K562 (cell line): ENCODE measurements around the gene FAM50A. TPM values are rescaled to one million over a fixed set of nuclear protein-coding genes. Genes with fewer than 3 reads are reported as not detected.

ENCODE experiments used
- ADNP ChIP-seq: fragments of 200-800 bp; sonication (Bioruptor generic); IDR thresholded peaks from 2 replicates; pipeline ENCODE4 v1.6.1; 2016; ENCODE audit warnings: missing genetic modification characterization, missing compliant biosample characterization
- BCL6 ChIP-seq: fragments of 250-450 bp; sonication (Bioruptor Pico); IDR thresholded peaks from 2 replicates; pipeline ENCODE4 v1.4.0; 2020
- BRD4 ChIP-seq: fragments of 200-600 bp; sonication (generic); IDR thresholded peaks from 2 replicates; pipeline ENCODE4 v1.6.1; 2017; ENCODE audit warnings: inconsistent platforms
- CC2D1A ChIP-seq: fragments of 450-650 bp; IDR thresholded peaks from 2 replicates; pipeline ENCODE4 v1.6.1; 2017; ENCODE audit warnings: mild to moderate bottlenecking
- ELF4 ChIP-seq: fragments of 450-650 bp; formaldehyde crosslinking; IDR thresholded peaks from 2 replicates; pipeline ENCODE4 v1.4.0; 2022; ENCODE audit warnings: missing genetic modification characterization
- HCFC1 ChIP-seq: IDR thresholded peaks from 2 replicates; pipeline ENCODE4 v1.6.1; 2012; ENCODE audit warnings: low read depth, low read length, improper control_type of control experiment
- HNRNPH1 ChIP-seq: fragments of 200-400 bp; formaldehyde crosslinking; optimal IDR thresholded peaks from 2 replicates; pipeline ENCODE3; 2017; ENCODE audit warnings: low read depth, mild to moderate bottlenecking, low read length, moderate library complexity
- MLLT1 ChIP-seq, 2 experiments: fragments of 450-650 bp; IDR thresholded peaks; 2 replicates each; pipeline ENCODE4 v1.6.1; 2016
- MYC ChIP-seq, 2 experiments: fragments of 250-450 bp in 1 of 2; sonication (Bioruptor Pico) in 1 of 2; IDR thresholded peaks; 2 replicates each; pipeline versions ENCODE4 v1.5.1 to v1.6.1; 2012 to 2021; ENCODE audit warnings: low read depth in 2 of 2, borderline replicate concordance in 1 of 2, improper control_type of control experiment in 1 of 2, low read length in 1 of 2, mild to moderate bottlenecking in 1 of 2, moderate library complexity in 1 of 2
- NCOA1 ChIP-seq: fragments of 450-650 bp; IDR thresholded peaks from 2 replicates; pipeline ENCODE4 v1.6.1; 2016; ENCODE audit warnings: low read depth
- NELFE ChIP-seq: IDR thresholded peaks from 2 replicates; pipeline ENCODE4 v1.6.1; 2011; ENCODE audit warnings: mild to moderate bottlenecking; ENCODE audit not compliant: insufficient read depth, insufficient read length
- PTRF ChIP-seq: fragments of 450-650 bp; IDR thresholded peaks from 2 replicates; pipeline ENCODE4 v1.6.1; 2016; ENCODE audit warnings: mild to moderate bottlenecking, missing genetic modification characterization, missing compliant biosample characterization
- RAD51 ChIP-seq: fragments of 450-650 bp; IDR thresholded peaks from 2 replicates; pipeline ENCODE4 v1.7.1; 2016; ENCODE audit warnings: low read depth, mild to moderate bottlenecking, borderline replicate concordance
- RREB1 ChIP-seq: fragments of 250-450 bp; sonication (Bioruptor Pico); IDR thresholded peaks from 2 replicates; pipeline ENCODE4 v1.4.0; 2020
- SIRT6 ChIP-seq: IDR thresholded peaks from one replicate; pipeline ENCODE4 v1.6.1; 2012; ENCODE audit warnings: low read depth, mild to moderate bottlenecking, control low read depth, inconsistent platforms, low read length, moderate library complexity
- ZMIZ1 ChIP-seq, 2 experiments: fragments of 150-350 bp in 1 of 2; IDR thresholded peaks; 2 replicates each; pipeline ENCODE4 v1.6.1; 2012 to 2016; ENCODE audit warnings: low read depth in 2 of 2, low read length in 2 of 2, mild to moderate bottlenecking in 1 of 2, moderate library complexity in 1 of 2
- ZNF121 ChIP-seq: sonication (generic); formaldehyde crosslinking; conservative IDR thresholded peaks from 2 replicates; pipeline ENCODE4 v1.8.0; 2022; ENCODE audit warnings: missing genetic modification reagents
- ZNF282 ChIP-seq: sonication (generic); formaldehyde crosslinking; IDR thresholded peaks from 2 replicates; pipeline ENCODE4 v1.8.1; 2023; ENCODE audit warnings: missing genetic modification reagents
- polyA plus RNA-seq, 8 experiments: library from polyadenylated mRNA; depleted of rRNA in 4 of 8; stranded (reverse) in 5 of 8; unstranded in 3 of 8; fragments of >200 nt; fragmentation: Nextera tagmentation in 2 of 8; fragmentation: Illumina TruSeq in 1 of 8; extraction: Ambion mirVana in 2 of 8; extraction: Trizol in 1 of 8; gene quantifications; 2 replicates each; pipeline versions ENCODE4 v1.2.1 to v1.2.3, GENCODE V29; 2011 to 2014; ENCODE audit warnings: inconsistent platforms in 1 of 8, missing spikeins in 1 of 8
- total RNA-seq, 7 experiments: library from RNA; depleted of rRNA in 6 of 7; stranded (reverse); fragments of >200 nt in 6 of 7; fragmentation: Illumina TruSeq in 2 of 7; extraction: Trizol in 2 of 7; gene quantifications; 2 replicates each; pipeline versions ENCODE4 v1.2.1 to v1.2.3, GENCODE V29; 2011 to 2021; ENCODE audit warnings: low replicate concordance in 1 of 7

Gene FAM50A
- total and polyA plus RNA-seq, 9 of the 15 experiments (the other 6 are each of a cell fraction or from before 2014, with no cell fraction given), result 4.4 to 114 (median 67.3) TPM

- no peak for TF ChIP-seq MLLT1 (IDR thresholded peaks at IDR 0.05)
- TF ChIP-seq RREB1 (CRISPR knock-in tag), result no peak
- TF ChIP-seq SIRT6, result no peak
- TF ChIP-seq HCFC1, result no peak
- TF ChIP-seq ZNF282 (CRISPR knock-in tag), result no peak
- TF ChIP-seq BCL6 (CRISPR knock-in tag), result no peak
- TF ChIP-seq NCOA1, result no peak
- TF ChIP-seq ZMIZ1 (IDR thresholded peaks at IDR 0.05; ENCODE audit: low read depth in 2 of 2, low read length in 2 of 2), result no peak
- no peak for TF ChIP-seq NELFE
- TF ChIP-seq CC2D1A, result no peak
- no peak; the same call in 1 of the 2 replicates for TF ChIP-seq RAD51
- TF ChIP-seq MYC (IDR thresholded peaks at IDR 0.05; ENCODE audit: low read depth, low read length), result no peak
- no peak for TF ChIP-seq MYC (CRISPR knock-in tag; IDR thresholded peaks at IDR 0.05; ENCODE audit: borderline replicate concordance, low read depth)
- TF ChIP-seq HNRNPH1, result no peak
- TF ChIP-seq ADNP (tag), result no peak
- TF ChIP-seq BRD4, result no peak
- no peak for TF ChIP-seq ZNF121 (CRISPR knock-in tag)
- TF ChIP-seq PTRF (tag), result no peak
- no peak for TF ChIP-seq ELF4
Observed at GRCh38 chrX:154411981-154412340, 32.0 kb upstream of the FAM50A start (continued).
